Activated CD4-positive, alpha-beta T cell treated with anti-CD3 and anti-CD28 coated beads for 4 hours (primary cell): ENCODE measurements around the gene HSPB1.
A peak's percentile ranks its signal among the peaks of the same experiment; 100 is the strongest.
"Not testable (repeated sequence)": the region's sequence is repeated elsewhere in the genome, so short reads cannot be mapped to it uniquely, and the experiment has no call there.

Source experiments
- DNase-seq, 2 donors: peaks; one replicate each; pipeline ENCODE4 v3.0.0-alpha.2; 2020

Gene HSPB1

DNA sequence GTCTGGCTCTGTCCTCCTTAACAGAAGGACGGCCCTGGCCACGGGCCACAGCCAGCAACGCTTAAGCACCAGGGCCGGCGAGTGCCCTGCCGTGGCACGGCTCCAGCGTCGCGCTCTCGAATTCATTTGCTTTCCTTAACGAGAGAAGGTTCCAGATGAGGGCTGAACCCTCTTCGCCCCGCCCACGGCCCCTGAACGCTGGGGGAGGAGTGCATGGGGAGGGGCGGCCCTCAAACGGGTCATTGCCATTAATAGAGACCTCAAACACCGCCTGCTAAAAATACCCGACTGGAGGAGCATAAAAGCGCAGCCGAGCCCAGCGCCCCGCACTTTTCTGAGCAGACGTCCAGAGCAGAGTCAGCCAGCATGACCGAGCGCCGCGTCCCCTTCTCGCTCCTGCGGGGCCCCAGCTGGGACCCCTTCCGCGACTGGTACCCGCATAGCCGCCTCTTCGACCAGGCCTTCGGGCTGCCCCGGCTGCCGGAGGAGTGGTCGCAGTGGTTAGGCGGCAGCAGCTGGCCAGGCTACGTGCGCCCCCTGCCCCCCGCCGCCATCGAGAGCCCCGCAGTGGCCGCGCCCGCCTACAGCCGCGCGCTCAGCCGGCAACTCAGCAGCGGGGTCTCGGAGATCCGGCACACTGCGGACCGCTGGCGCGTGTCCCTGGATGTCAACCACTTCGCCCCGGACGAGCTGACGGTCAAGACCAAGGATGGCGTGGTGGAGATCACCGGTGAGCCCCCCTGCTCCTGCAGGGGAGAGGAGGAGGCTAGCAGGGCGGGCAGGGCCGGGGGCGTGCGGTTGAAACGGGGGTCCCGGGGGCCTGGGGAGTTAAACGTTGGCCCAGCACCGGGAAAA is at the start of gene HSPB1:
Gene HSPB1, plus strand, starts transcription at position 327 of the 855 bp plus-strand sequence. Its CDS starts 40 bp downstream, at position 367.
- DNase-seq, result peak; percentile 70 to 74

DNA sequence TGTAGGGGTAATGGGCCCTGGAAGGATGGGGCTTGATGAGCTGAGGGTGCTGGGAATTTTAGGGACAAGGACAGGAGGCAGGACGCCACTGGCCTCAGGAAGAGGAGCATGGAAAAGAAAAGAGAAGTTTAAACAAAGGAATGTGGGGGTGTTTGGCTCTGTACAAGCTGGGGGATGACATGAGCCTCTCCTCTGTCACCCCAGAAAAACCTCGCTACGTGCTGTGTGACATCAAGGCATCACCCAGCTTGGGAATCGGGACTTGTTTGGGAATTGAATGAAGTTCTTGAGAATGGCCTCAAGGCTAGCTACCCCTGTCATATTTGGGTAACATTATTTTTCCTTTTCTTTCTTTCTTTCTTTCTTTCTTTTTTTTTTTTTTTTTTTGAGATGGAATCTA is 47.7 kb upstream of the HSPB1 start:
- DNase-seq, result no peak

DNA sequence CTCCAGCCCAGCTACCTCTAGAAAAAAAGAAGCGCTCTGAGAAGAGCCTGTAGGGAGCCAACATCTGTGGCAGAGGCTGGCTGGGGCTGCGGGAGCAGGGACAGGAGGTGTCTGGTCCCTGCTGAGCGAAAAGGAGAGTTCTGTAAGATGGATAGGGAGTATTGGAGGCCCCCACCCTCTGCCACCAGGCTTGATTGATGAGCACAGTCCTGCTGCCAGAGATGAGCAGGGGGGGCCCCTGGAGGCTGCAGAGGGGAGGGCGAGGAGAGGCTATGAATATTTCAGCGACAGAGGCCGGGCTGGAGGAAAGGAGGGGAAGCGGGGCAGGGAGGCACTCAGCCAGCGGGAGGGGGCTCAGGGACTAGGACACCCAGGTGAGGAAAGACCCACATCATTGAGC is 44.5 kb upstream of the HSPB1 start:
- no peak for DNase-seq

DNA sequence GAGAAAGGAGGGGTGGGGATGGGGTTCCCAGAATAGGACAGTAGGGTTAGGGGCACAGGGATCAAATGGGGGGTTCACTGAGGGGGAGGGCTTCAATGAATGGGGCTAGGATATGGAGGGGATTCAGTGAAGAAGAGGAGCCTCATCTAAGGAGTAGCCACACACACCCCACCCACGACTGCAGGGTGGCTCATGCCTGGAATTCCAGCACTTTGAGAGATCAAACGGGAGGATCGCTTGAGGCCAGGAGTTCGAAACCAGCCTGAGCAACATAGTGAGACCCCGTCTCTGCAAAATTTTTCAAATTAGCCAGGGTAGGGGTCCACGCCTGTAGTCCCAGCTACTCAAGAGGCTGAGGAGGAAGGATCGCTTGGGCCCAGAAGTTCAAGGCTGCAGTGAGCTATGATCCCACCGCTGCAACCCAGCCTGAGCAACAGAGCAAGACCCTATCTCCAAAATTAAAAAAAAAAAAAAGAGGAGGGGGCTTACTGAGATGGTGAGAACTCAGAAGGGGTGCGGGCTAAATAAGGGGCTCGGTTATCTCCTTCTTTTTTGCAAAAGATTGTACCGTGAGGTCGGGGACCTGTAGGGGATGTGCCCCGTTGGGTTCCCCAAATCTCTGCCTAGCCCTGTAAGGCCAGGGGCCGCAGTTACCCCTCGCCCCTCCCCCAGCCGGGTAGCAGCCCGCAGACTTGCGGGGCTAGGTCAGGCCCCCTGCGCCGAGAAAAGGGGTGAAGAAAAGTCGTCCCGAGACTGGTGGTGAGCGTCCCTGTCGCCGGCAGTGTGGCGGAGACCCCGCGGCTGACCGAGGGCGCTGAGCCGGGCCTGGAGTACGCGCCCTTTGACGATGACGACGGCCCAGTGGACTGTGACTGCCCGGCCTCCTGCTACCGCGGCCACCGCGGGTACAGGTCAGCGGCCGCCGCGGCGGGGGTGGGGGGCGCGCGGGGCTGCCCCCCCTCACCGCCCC is 43.1 kb upstream of the HSPB1 start:
- no peak for DNase-seq

DNA sequence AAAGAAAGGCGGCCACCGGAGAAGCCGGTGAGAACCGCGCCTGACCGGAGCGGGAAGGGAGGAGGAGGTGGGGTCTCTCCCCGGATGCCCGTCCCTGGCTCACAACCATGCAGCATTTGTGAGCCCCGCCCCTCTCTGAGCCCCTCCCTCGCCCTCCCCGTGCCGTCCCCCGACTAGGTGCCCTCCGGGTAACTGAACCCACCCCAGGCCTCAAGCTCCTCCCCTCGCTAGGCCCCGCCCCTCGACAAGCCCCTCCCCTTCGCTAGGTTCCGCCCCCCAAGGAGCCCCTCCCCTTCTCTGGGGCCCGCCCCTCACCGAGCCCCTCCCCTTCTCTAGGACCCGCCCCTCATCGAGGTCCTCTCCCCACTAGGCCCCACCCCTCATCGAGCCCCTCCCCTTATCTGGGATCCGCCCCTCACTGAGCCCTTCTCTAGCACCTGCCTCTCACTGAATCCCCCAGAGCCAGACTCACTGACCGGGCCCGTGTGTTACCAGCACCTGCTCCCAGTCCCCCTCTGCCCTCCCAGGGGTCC is 42.2 kb upstream of the HSPB1 start:
- DNase-seq, result peak; percentile 30 to 41

DNA sequence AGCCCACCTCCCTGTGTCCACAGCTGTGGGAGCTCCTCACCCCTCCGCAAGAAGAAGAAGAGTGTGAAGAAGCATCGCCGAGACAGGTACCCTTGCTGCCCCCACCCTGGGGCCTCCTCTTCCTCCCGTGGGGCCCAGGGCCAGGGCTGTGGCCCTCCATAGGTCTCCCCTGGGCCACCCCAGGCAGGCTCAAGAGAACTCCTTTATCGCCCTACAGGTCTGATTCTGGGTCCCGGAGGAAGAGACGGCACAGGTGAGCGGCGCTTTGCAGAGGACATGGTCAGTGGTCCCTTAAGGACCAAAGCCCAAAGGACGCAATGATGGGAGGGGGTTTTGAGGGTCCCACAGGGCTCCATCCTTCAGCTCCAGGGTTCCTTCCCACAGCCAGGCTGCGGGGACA is 41.1 kb upstream of the HSPB1 start:
- DNase-seq, result no peak

DNA sequence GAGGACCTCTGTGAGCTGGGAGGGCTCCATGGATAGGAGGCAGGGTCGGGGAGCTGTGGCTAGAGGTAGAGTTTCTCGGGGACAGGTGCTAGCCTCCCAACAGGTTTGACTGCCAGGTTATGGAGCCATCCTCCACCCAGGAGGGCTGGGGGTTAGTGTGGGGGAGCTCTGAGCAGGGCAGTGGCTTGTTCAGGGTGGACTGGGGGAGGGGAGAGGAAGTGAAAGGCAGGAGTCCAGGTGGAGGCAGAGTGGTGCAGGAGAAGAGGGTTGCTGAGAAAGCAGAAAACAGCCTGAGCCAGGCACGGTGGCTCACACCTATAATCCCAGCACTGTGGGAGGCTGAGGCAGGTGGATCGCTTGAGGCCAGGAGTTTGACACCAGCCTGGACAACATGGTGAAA is 40.5 kb upstream of the HSPB1 start:
- no peak for DNase-seq

DNA sequence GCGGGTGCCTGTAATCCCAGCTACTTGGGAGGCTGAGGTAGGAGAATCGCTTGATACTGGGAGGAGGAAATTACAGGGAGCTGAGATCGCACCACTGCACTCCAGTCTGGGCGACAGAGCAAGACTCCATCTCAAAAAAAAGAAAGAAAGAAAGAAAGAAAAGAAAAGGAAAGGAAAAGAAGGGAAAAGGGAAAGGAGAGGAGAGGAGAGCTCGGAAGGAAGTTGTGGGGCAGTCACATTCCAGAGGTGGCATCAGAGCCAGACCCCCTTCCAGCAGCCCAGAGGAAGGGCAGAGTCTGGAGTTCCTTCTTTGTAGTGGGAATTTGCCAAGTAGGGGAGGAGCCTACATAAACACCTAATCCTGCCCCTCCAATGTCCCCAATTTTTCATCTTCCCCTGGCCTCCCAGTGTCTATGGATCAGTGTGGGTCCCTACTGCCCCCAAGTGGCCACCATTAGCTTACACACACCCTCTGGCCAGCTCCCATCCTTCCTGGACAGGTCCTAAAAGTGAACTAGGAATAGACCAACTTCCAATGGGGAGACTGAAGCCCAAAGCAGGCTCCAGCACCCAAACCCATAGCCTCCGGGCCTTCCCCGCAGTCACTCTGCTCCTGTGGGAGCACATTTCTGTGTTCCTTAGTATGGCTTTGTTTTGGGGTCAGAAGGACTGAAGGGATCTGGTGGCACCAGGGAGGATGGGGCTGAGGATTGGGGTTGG is 39.6 kb upstream of the HSPB1 start:
- DNase-seq, result no peak

DNA sequence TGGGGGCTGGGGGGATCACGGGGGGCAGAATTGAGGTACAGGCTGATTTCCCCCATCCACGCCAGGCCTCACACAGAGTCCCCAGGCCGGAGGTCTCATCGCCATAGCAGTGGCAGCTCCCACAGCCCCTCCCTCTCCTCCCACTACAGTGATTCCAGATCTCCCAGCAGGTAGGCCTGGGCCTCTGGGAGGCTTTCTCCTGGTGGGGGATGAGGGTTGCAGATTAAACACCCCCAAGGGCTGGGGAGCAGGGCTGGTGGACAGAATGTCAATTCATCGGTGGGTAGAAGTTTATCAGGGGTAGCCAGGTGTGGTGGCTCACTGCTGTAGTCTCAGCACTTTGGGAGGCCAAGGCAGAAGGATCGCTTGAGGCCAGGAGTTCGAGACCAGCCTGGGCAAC is 37.2 kb upstream of the HSPB1 start:
- no peak for DNase-seq

DNA sequence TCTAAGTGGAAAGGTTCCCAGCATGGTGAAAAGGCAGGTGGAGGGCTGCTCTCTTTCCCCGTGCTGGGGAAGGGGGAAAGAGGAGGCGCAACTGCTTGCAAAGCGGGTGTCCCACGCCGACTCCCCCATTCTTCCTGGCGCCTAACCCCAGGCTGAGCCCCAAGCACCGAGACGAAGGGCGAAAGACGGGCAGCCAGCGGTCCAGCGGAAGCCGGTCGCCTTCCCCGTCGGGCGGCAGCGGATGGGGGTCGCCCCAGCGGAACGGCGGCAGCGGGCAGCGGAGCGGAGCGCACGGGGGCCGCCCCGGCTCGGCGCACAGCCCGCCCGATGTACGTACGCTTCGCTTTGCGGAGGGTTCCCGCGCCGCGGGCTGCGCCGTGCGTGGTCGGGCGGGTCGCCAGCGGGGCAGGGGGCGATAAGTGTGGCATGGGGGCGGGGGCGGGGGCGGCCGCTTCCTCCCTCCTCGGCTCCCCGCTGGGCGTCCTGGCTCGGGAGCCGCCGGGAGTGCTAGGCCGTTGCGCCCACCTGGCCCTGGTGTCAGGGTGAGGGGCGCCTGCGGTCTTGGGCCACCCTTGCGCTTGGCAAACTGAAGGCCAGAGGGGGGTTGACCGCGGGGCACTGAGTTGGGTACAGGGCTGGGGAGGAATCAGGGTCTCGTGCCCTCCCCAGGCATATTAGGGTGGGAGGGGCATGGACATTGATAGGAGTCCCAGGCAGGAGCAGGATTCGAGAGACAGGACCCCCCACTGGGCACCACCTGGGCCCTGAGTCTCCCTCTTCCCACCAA is 35.2 kb upstream of the HSPB1 start:
- DNase-seq, result no peak

DNA sequence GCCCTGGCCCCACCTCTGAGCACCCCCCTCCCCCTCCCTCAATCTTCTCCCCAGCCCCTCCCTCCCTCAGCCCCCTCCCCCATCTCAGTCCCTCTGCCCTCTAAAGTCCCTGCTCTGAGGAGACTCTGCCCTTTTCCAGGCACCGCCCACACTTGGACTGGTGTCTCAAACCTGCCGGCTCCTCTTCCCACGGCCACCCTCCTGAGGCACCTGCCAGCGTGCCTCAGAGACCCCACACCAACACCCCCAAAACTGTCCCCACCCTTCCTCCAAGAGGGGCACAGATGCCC is 34.6 kb upstream of the HSPB1 start:
- DNase-seq, result no peak

DNA sequence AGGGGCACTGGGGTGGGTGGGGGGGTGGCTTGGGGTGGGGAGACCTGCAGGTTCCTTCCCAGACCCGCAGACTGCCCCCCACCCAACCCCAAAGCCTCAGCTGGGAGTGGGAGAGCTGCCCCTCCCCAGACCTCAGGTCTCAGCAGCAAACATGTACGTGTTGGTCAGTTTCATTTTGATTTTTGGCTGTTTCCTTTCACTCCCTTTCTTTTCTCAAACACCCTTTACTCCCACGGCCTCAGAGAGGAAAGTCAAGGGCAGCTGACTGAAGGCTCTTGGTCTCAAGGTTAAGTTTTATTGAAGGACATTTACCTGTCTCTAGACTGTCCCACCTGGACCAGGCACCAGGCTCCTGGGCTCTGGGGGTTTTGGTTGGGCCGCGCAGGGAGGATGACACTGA is 34.1 kb upstream of the HSPB1 start:
- DNase-seq, result no peak

DNA sequence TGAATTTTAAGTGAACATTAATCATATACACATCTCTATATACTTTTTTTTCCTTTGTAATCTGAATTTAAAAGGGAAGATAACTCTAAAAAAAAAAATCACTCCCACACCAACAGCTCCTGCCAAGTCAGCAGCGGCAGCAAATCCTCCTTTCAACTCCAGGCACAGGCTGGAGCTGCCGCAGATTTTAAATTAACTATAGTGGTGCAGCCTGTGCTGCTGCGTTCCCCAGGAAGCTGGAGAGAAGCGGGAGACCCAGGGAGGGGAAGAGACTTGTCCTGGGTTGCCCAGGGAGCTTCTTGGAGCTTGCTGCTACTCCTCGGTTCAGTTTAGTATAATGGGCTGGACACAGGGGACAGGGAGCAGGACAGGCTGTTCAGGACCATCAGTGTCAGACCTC is 32.6 kb upstream of the HSPB1 start:
- no peak for DNase-seq

DNA sequence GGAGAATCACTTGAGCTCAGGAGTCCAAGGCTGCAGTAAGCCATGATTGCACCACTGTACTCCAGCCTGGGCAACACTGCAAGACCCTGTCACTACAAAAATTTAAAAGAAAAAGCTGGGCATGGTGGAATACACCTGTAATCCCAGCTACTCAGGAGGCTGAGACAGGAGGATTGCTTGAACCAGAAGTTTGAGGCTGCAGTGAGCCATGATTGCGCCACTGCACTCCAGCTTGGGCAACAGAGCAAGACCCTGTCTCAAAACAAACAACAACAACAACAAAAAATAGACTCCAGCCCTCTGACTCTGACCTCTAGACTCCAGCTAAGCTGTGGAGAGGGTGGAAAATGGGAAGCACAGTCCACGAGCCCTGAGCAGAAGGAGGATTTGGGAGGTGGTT is 31.1 kb upstream of the HSPB1 start:
- not testable (repeated sequence) for DNase-seq

DNA sequence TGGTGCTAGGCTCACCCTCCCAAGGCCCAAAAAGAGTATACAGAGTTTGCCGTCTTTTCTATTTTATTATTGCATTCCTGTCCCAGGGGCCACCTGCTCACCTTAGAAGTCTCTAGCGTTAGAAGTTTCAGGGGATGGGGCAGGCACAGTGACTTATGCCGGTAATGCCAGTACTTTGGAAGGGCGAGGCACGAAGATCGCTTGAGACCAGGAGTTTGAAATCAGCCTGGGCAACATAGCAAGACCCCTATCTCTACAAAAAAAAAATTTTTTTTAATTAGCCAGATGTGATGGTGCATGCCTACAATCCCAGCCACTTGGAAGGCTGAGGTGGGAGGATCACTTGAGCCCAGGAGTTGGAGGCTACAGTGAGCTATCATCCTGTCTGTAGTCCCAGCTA is 30.3 kb upstream of the HSPB1 start:
- DNase-seq, result no peak

DNA sequence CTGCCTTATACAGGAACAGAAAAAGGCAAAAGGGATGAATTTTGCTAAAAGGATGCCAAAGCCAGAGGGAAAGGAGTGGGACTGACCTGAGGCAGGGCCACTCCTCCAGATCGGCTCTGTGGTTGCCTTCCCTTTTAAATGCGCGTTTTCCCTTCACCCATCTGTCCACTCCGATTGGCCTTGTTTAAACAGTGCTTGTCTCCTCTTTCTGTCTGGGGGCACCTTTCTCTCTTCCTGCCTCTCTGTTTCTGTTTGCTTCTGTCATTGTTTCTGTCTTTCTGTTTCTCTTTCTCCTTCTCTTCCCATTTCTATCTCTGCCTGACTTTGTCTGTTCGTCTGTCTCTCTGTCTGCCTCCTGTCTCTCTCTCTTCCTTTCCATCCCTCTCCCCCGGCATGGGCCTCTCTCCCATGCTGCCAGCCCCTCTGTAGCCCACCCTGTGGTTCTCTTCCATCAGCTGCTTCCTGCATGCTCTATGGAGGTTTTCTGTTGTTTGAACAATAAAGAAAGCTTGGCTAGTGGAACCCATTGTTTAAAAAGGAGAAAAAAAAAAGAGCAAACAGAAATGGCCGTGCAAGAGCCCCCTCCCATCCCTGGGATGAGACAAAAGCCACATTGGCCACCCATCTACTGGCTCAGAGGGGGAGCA is 29.5 kb upstream of the HSPB1 start:
- no peak for DNase-seq

DNA sequence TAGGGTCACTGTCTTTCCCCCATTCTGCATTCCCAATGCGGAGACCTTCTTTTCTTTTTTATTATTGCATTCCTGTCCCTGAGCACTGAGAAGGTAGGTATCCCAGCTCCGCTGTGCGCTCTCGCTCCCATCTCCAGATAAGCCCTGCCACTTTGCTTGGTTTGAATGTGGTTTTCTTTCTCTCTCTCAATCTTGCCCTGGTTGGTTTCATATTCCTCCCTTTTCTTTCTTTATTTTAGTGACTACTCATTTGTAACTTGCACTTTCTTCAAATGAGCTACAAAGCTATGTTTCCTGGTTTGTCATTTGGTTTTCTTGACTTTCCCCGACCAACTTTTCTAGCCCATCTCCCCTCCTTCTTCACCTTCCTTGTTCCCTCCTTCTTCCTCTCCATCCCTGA is 29.0 kb upstream of the HSPB1 start:
- DNase-seq, result no peak

DNA sequence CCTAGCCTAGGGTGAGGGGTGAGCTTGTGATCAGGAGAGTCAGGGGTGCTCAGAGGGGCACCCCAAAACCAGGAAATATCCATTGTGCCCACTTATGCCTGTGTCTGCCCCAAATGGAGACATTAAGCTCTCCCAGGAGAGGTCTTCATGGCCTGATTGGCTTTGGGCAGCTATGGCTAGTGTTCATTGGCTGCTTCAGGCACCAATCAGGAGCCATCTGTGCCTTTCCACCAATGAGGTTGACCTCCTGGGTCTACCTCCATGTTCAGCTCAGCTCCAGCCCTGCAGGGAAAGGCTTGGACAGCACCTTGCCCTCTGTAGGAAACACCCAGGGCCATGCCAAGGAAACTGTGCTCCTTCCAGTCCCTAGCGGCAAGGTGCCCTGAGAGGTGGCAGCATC is 23.9 kb upstream of the HSPB1 start:
- DNase-seq, result no peak

DNA sequence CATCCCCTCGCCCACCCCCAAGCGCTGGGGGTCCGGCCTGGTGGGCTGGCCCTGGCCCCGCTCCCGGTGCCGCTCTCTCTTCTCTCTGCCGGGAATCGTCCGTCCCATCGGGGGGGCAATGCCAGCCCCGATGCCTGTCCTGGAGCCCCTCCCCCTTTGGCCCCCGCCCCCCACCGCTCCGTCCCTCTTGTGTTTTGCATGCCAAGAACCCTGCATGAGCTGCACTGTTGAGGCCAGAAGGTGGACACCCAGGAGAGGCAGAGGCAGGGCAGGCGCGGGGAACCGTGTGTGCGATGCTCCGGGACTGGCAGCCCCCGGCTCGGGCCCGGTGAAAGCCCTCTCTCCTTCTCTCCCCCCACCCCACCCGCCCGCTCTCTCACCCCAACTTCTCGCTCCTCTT is 22.1 kb upstream of the HSPB1 start:
- no peak for DNase-seq

DNA sequence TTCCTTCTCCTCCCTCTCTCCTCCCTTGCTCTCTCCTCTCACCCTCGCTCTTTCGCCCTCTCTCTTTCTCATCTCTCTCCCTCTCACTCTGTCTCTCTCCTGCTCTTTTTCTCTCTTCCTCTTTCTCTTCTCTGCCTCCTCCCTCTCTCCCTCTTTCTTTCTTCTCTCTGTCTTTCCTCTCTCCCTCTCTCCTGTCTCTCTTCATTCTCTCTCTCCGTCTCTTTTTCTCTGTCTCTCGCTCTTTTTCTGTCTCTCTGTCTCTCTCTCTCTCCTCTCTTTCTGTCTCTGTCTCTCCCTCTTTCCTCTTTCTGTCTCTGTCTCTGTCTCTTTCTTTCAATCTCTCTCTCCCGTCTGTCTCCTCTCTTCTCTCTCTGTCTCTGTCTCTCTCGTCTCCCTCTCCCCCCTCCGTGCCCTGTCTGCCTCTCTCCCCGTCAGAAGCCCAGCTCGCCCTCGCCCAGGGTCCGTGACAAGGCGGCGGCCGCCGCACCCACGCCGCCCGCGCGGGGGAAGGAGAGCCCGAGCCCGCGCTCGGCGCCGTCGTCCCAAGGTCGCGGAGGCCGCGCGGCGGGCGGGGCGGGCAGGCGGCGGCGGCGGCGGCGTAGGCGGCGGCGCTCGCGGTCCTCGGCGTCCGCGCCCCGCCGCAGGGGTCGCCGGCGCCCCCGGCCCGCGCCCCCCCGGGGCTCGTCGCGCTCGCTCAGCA is 21.3 kb upstream of the HSPB1 start:
- DNase-seq, result no peak

DNA sequence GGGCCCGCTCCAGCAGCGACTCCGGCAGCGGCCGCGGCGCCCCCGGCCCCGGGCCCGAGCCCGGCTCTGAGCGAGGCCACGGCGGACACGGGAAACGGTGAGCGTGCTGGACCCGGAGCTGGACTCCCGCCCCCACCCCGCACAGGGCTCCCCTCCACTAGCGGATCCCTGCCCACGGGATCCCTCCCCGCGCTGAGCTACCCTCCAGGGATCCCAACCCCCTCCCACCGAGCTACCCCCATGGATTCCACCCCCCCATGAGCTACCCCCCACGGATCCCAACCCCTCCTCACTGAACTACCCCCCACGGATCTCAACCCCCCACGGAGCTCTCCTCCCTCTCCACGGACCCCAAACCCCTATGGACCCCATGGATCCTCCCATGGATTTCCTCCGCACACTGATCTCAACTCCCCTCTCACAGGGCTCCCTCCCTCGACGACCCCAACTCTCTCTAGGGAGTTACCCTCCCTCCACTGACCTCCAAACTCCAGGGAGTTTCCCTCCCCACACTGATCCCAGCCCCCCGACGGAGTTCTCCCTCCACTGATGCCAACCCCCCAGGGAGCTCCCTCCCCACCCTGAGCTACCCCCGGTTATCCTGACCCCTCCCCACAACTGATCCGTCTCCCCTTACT is 20.6 kb upstream of the HSPB1 start:
- no peak for DNase-seq
